HepG2 (cell line): Measurements from ENCODE around the gene OLFM2. TPM values are rescaled to one million over a fixed set of nuclear protein-coding genes. Genes with fewer than 3 reads are reported as not detected.

Experiments
- BHLHE40 ChIP-seq: IDR thresholded peaks from 2 replicates; pipeline ENCODE4 v1.6.1; 2011; ENCODE audit warnings: low read length, improper control_type of control experiment
- BRF2 ChIP-seq: sonication (generic); formaldehyde crosslinking; IDR thresholded peaks from 2 replicates; pipeline ENCODE4 v1.8.1; 2022; ENCODE audit warnings: mild to moderate bottlenecking, missing genetic modification reagents
- CREB1 ChIP-seq, 2 experiments: fragments of 450-650 bp in 1 of 2; IDR thresholded peaks; 2 replicates each; pipeline ENCODE4 v1.6.1; 2016 to 2017; ENCODE audit warnings: control low read depth in 1 of 2, mild to moderate bottlenecking in 1 of 2, missing compliant biosample characterization in 1 of 2, missing genetic modification characterization in 1 of 2
- DMTF1 ChIP-seq: sonication (generic); formaldehyde crosslinking; IDR thresholded peaks from 2 replicates; pipeline ENCODE4 v1.4.0; 2020; ENCODE audit warnings: mild to moderate bottlenecking, missing genetic modification reagents
- DPF2 ChIP-seq: sonication (generic); formaldehyde crosslinking; IDR thresholded peaks from 2 replicates; pipeline ENCODE4 v1.4.0; 2020; ENCODE audit warnings: mild to moderate bottlenecking, low read depth, missing genetic modification reagents, borderline replicate concordance
- E2F2 ChIP-seq: sonication (generic); formaldehyde crosslinking; IDR thresholded peaks from 2 replicates; pipeline ENCODE4 v1.4.0; 2020; ENCODE audit warnings: missing genetic modification reagents, borderline replicate concordance
- FOXC1 ChIP-seq: sonication (generic); formaldehyde crosslinking; IDR thresholded peaks from 2 replicates; pipeline ENCODE4 v1.8.0; 2022; ENCODE audit warnings: mild to moderate bottlenecking, missing genetic modification reagents, borderline replicate concordance
- IKZF4 ChIP-seq: sonication (generic); formaldehyde crosslinking; IDR thresholded peaks from 2 replicates; pipeline ENCODE4 v1.5.1; 2020; ENCODE audit warnings: borderline replicate concordance, mild to moderate bottlenecking, low read depth, missing genetic modification reagents; ENCODE audit errors: not compliant biosample characterization
- NBN ChIP-seq: fragments of 450-650 bp; conservative IDR thresholded peaks from 2 replicates; pipeline ENCODE4 v1.6.1; 2017
- NFE2 ChIP-seq: sonication (generic); formaldehyde crosslinking; IDR thresholded peaks from 2 replicates; pipeline ENCODE4 v1.4.0; 2020; ENCODE audit warnings: missing genetic modification reagents
- PATZ1 ChIP-seq: sonication (generic); formaldehyde crosslinking; IDR thresholded peaks from 2 replicates; pipeline ENCODE4 v1.4.0; 2020; ENCODE audit warnings: missing genetic modification reagents
- TCF7 ChIP-seq: sonication (generic); IDR thresholded peaks from 2 replicates; pipeline ENCODE4 v1.6.1; 2016; ENCODE audit warnings: antibody characterized with exemption, low read depth
- TIGD3 ChIP-seq: sonication (generic); formaldehyde crosslinking; IDR thresholded peaks from 2 replicates; pipeline ENCODE4 v1.5.1; 2020; ENCODE audit warnings: mild to moderate bottlenecking, missing genetic modification reagents, borderline replicate concordance
- ZBTB38 ChIP-seq: sonication (generic); formaldehyde crosslinking; IDR thresholded peaks from 2 replicates; pipeline ENCODE4 v1.5.1; 2020; ENCODE audit warnings: mild to moderate bottlenecking, missing genetic modification reagents
- ZKSCAN8 ChIP-seq: IDR thresholded peaks from 2 replicates; pipeline ENCODE4 v1.6.1; 2016; ENCODE audit warnings: borderline replicate concordance, missing genetic modification reagents, missing compliant biosample characterization
- ZMAT5 ChIP-seq: sonication (generic); formaldehyde crosslinking; IDR thresholded peaks from 2 replicates; pipeline ENCODE4 v1.5.0; 2020; ENCODE audit warnings: mild to moderate bottlenecking, low read depth, missing genetic modification reagents, borderline replicate concordance
- ZNF274 ChIP-seq: sonication (generic); formaldehyde crosslinking; IDR thresholded peaks from 2 replicates; pipeline ENCODE4 v1.5.1; 2020; ENCODE audit warnings: mild to moderate bottlenecking, missing genetic modification reagents
- ZNF431 ChIP-seq: sonication (generic); formaldehyde crosslinking; IDR thresholded peaks from 2 replicates; pipeline ENCODE4 v1.9.0; 2022; ENCODE audit warnings: missing genetic modification reagents, low read depth, mild to moderate bottlenecking, borderline replicate concordance
- ZNF546 ChIP-seq: sonication (generic); formaldehyde crosslinking; conservative IDR thresholded peaks from 2 replicates; pipeline ENCODE4 v1.8.1; 2023; ENCODE audit warnings: mild to moderate bottlenecking, missing genetic modification reagents
- ZNF558 ChIP-seq: sonication (generic); formaldehyde crosslinking; IDR thresholded peaks from 2 replicates; pipeline ENCODE4 v1.9.0; 2022; ENCODE audit warnings: mild to moderate bottlenecking, missing genetic modification reagents, borderline replicate concordance
- polyA plus RNA-seq, 8 experiments: library from polyadenylated mRNA; depleted of rRNA in 3 of 8; stranded (reverse) in 7 of 8; unstranded in 1 of 8; fragments of >200 nt; fragmentation: Illumina TruSeq in 4 of 8; extraction: Trizol in 4 of 8; gene quantifications; 2 replicates each; pipeline versions ENCODE4 v1.2.1 to v1.2.3, GENCODE V29; 2011 to 2016; ENCODE audit warnings: low read depth in 4 of 8, missing spikeins in 1 of 8, mixed read lengths in 1 of 8; ENCODE audit not compliant: insufficient read depth in 1 of 8
- total RNA-seq, 5 experiments: library from RNA; depleted of rRNA; stranded (reverse); fragments of >200 nt; fragmentation: Illumina TruSeq; extraction: Trizol; gene quantifications; 2 replicates each; pipeline ENCODE4 v1.2.3, GENCODE V29; 2016; ENCODE audit warnings: low read depth in 1 of 5

The OLFM2 gene
- total and polyA plus RNA-seq, 2 of the 13 experiments (the other 11 are each of a cell fraction or from before 2014, with no cell fraction given), result 0.20 to 0.51 TPM

GRCh38 chr19:9934132-9934950, 2.0 kb downstream of the OLFM2 start (continued):
- TF ChIP-seq E2F2 (CRISPR knock-in tag) (no peak), ZNF274 (no peak), PATZ1 (CRISPR knock-in tag) (peak; percentile 63), ZKSCAN8 (CRISPR knock-in tag) (no peak), ZBTB38 (CRISPR knock-in tag) (no peak; the same call in 1 of the 2 replicates), BRF2 (CRISPR knock-in tag) (no peak), ZNF558 (CRISPR knock-in tag) (no peak), DPF2 (CRISPR knock-in tag) (no peak), NFE2 (no peak), CREB1 (IDR thresholded peaks at IDR 0.05) (no peak), CREB1 (CRISPR knock-in tag; IDR thresholded peaks at IDR 0.05) (peak; percentile 51), NBN (no peak), BHLHE40 (no peak), FOXC1 (CRISPR knock-in tag) (no peak), ZNF546 (CRISPR knock-in tag) (no peak), DMTF1 (CRISPR knock-in tag) (no peak), IKZF4 (CRISPR knock-in tag) (no peak), TCF7 (no peak), TIGD3 (no peak), ZNF431 (CRISPR knock-in tag) (no peak), ZMAT5 (CRISPR knock-in tag) (no peak)
